ENCODE data around the gene ABCG1.

Gene ABCG1

GRCh38 chr21:42191696-42192595 lies 27.0 kb upstream of the ABCG1 start:
- TF ChIP-seq CTCF (IDR thresholded peaks at IDR 0.05; ENCODE audit: extremely low read depth, insufficient read depth, missing control alignments), result no peak
- in situ Hi-C loops (cut with MboI; ENCODE audit: low pct_unique_long_range_greater_than_20kb, low sequenced_read_pairs, unreplicated experiment), result no loop called here

GRCh38 chr21:42193131-42193671 lies 25.7 kb upstream of the ABCG1 start:
- DNase-seq (ENCODE audit: low spot score), result no peak
- in situ Hi-C loops (cut with MboI; ENCODE audit: low pct_unique_long_range_greater_than_20kb, low sequenced_read_pairs, unreplicated experiment), result no loop called here

More at GRCh38 chr21:42191696-42192595, 27.0 kb upstream of the ABCG1 start:
- no peak for DNase-seq (ENCODE audit: low spot score)

GRCh38 chr21:42193721-42194120 lies 25.2 kb upstream of the ABCG1 start:
- no peak for DNase-seq (ENCODE audit: low spot score)
- in situ Hi-C loops (cut with MboI; ENCODE audit: low pct_unique_long_range_greater_than_20kb, low sequenced_read_pairs, unreplicated experiment), result no loop called here
- no peak for TF ChIP-seq CTCF (IDR thresholded peaks at IDR 0.05; ENCODE audit: extremely low read depth, insufficient read depth, missing control alignments)

More at GRCh38 chr21:42193131-42193671, 25.7 kb upstream of the ABCG1 start:
- no peak for TF ChIP-seq CTCF (IDR thresholded peaks at IDR 0.05; ENCODE audit: extremely low read depth, insufficient read depth, missing control alignments)

- no peak for TF ChIP-seq CTCF (IDR thresholded peaks at IDR 0.05; ENCODE audit: extremely low read depth, insufficient read depth, missing control alignments)
- no peak for DNase-seq (ENCODE audit: low spot score)
- in situ Hi-C loops (cut with MboI; ENCODE audit: low pct_unique_long_range_greater_than_20kb, low sequenced_read_pairs, unreplicated experiment), result no loop called here
Measured at GRCh38 chr21:42194863-42195262, 24.1 kb upstream of the ABCG1 start.

- in situ Hi-C loops (cut with MboI; ENCODE audit: low pct_unique_long_range_greater_than_20kb, low sequenced_read_pairs, unreplicated experiment), result no loop called here
- no peak for TF ChIP-seq CTCF (IDR thresholded peaks at IDR 0.05; ENCODE audit: extremely low read depth, insufficient read depth, missing control alignments)
- no peak for DNase-seq (ENCODE audit: low spot score)
Measured at GRCh38 chr21:42195378-42196031, 23.4 kb upstream of the ABCG1 start.

GRCh38 chr21:42198929-42199867 lies 19.7 kb upstream of the ABCG1 start:
- in situ Hi-C loops (cut with MboI; ENCODE audit: low pct_unique_long_range_greater_than_20kb, low sequenced_read_pairs, unreplicated experiment), result no loop called here
- DNase-seq (ENCODE audit: low spot score), result no peak
- TF ChIP-seq CTCF (IDR thresholded peaks at IDR 0.05; ENCODE audit: extremely low read depth, insufficient read depth, missing control alignments), result no peak
